HepG2 (cell line): ENCODE data around the gene TAS2R10. TPM values are rescaled to one million over a fixed set of nuclear protein-coding genes. Genes with fewer than 3 reads are reported as not detected.

Experiments used
- ATAC-seq: fragments of 200-7000 bp; cut with Tn5 transposase; 3 replicates; pipeline ENCODE4 v1.9.1; 2020; ENCODE audit warnings: mild to moderate bottlenecking, moderate library complexity
- BruUV-seq: library from RNA; stranded (reverse); fragments of 400-500 nt; replicated peaks from 2 replicates; lab custom pipeline; 2021; lab: Mats Ljungman, UMichigan
- CTCF ChIA-PET: fragments of 300-600 bp; formaldehyde crosslinking; extraction: SDS; loops from one replicate; lab custom pipeline; 2021; ENCODE audit warnings: low total read pairs, inconsistent platforms, low intra/inter-chr PET ratio; lab: Yijun Ruan, JAX
- POLR2A ChIA-PET: fragments of 350-600 bp; sonication (Branson Sonifier 250); formaldehyde crosslinking; loops from one replicate; lab custom pipeline; 2020; ENCODE audit warnings: antibody characterized with exemption, inconsistent platforms; lab: Yijun Ruan, JAX
- DNase-seq: peaks from one replicate; pipeline ENCODE4 v3.0.0-alpha.2; 2015; ENCODE audit warnings: low spot score
- FAIRE-seq: peaks from 3 replicates; lab custom pipeline; 2011; peaks lifted over from hg19 to GRCh38; lab: Jason Lieb, UNC
- H2AFZ ChIP-seq: one replicate; pipeline ENCODE4 v1.6.1; 2011; ENCODE audit warnings: low read length, inconsistent platforms
- H3K27ac ChIP-seq: fragments of 300-600 bp; 3 replicates; pipeline ENCODE4 v1.8.0; 2011; ENCODE audit warnings: mixed run types, mild to moderate bottlenecking, mixed read lengths, low read length, inconsistent platforms; ENCODE audit not compliant: insufficient read depth; ENCODE audit errors: extremely low read length
- H3K27me3 ChIP-seq, 2 experiments: fragments of 200-600 bp in 1 of 2; 2 replicates in 1 of 2; 3 replicates in 1 of 2; pipeline versions ENCODE4 v1.6.0 to v1.8.0; 2011; ENCODE audit warnings: low read length in 2 of 2, mild to moderate bottlenecking in 2 of 2, moderate library complexity in 2 of 2, inconsistent platforms in 1 of 2; ENCODE audit not compliant: insufficient read depth in 2 of 2, control insufficient read depth in 1 of 2
- H3K36me3 ChIP-seq, 2 experiments: fragments of 200-600 bp in 1 of 2; replicated peaks in 1 of 2; 2 replicates in 1 of 2; 3 replicates in 1 of 2; pipeline versions ENCODE4 v1.5.1 to v1.8.0; 2011; ENCODE audit warnings: low read length in 2 of 2, inconsistent platforms in 1 of 2; ENCODE audit not compliant: insufficient read depth in 2 of 2, control insufficient read depth in 1 of 2
- H3K4me1 ChIP-seq: 2 replicates; pipeline ENCODE4 v1.5.1; 2012; ENCODE audit warnings: low read length, inconsistent platforms; ENCODE audit not compliant: insufficient read depth
- H3K4me2 ChIP-seq: 2 replicates; pipeline ENCODE4 v1.6.0; 2011; ENCODE audit warnings: low read depth, low read length, inconsistent platforms
- H3K4me3 ChIP-seq, 3 experiments: fragments of 200-600 bp in 1 of 3; sonication (generic), shearing (Covaris generic) in 1 of 3; replicated peaks in 1 of 3; 2 replicates each; pipeline ENCODE4 v1.5.1; 2011 to 2016; ENCODE audit warnings: low read length in 3 of 3, inconsistent platforms in 2 of 3, low read depth in 2 of 3, mild to moderate bottlenecking in 2 of 3, control low read depth in 1 of 3, mixed read lengths in 1 of 3; ENCODE audit not compliant: insufficient read depth in 1 of 3
- H3K79me2 ChIP-seq: one replicate; pipeline ENCODE4 v1.6.1; 2011; ENCODE audit warnings: low read length, inconsistent platforms; ENCODE audit not compliant: insufficient read depth
- H3K9ac ChIP-seq: 2 replicates; pipeline ENCODE4 v1.6.0; 2011; ENCODE audit warnings: mild to moderate bottlenecking, low read depth, low read length, inconsistent platforms; ENCODE audit not compliant: insufficient read depth
- H3K9me3 ChIP-seq: 2 replicates; pipeline ENCODE4 v1.5.1; 2012; ENCODE audit warnings: mild to moderate bottlenecking, low read length
- H4K20me1 ChIP-seq: 2 replicates; pipeline ENCODE4 v1.6.0; 2011; ENCODE audit warnings: inconsistent platforms, mild to moderate bottlenecking, low read length, moderate library complexity; ENCODE audit not compliant: insufficient read depth
- AKAP8 ChIP-seq: sonication (generic); formaldehyde crosslinking; IDR thresholded peaks from 2 replicates; pipeline ENCODE4 v1.5.1; 2020; ENCODE audit warnings: mild to moderate bottlenecking, missing genetic modification reagents
- ATF1 ChIP-seq: IDR thresholded peaks from 2 replicates; pipeline ENCODE4 v1.6.1; 2016; ENCODE audit warnings: mild to moderate bottlenecking, control low read depth
- BATF2 ChIP-seq: sonication (generic); formaldehyde crosslinking; IDR thresholded peaks from 2 replicates; pipeline ENCODE4 v1.8.0; 2022; ENCODE audit warnings: mild to moderate bottlenecking, missing genetic modification reagents, moderate library complexity
- ETV5 ChIP-seq: IDR thresholded peaks from 2 replicates; pipeline ENCODE4 v1.6.1; 2018; ENCODE audit warnings: missing biosample characterization, missing genetic modification reagents, inconsistent platforms, borderline replicate concordance
- FOXA3 ChIP-seq: IDR thresholded peaks from 2 replicates; pipeline ENCODE4 v1.6.1; 2016; ENCODE audit warnings: missing genetic modification reagents, missing compliant biosample characterization
- GRHL1 ChIP-seq: sonication (generic); formaldehyde crosslinking; conservative IDR thresholded peaks from 2 replicates; pipeline ENCODE4 v1.8.0; 2022; ENCODE audit warnings: missing genetic modification reagents
- HOXA7 ChIP-seq: sonication (generic); formaldehyde crosslinking; IDR thresholded peaks from 2 replicates; pipeline ENCODE4 v1.8.1; 2022; ENCODE audit warnings: mild to moderate bottlenecking, missing genetic modification reagents, moderate library complexity
- IKZF1 ChIP-seq: fragments of 450-650 bp; IDR thresholded peaks from 2 replicates; pipeline ENCODE4 v1.7.1; 2016
- MTF1 ChIP-seq: sonication (generic); formaldehyde crosslinking; IDR thresholded peaks from 2 replicates; pipeline ENCODE4 v1.5.0; 2020; ENCODE audit warnings: missing genetic modification reagents
- NFIC ChIP-seq: IDR thresholded peaks from 2 replicates; pipeline ENCODE4 v1.6.1; 2012; ENCODE audit warnings: mild to moderate bottlenecking, low read length, inconsistent platforms
- SRSF4 ChIP-seq: fragments of 200-400 bp; formaldehyde crosslinking; IDR thresholded peaks from one replicate; pipeline ENCODE4 v1.6.1; 2018; ENCODE audit warnings: mild to moderate bottlenecking, low read depth, low read length, moderate library complexity; ENCODE audit not compliant: poor library complexity, severe bottlenecking
- ZBTB44 ChIP-seq: sonication (generic); formaldehyde crosslinking; IDR thresholded peaks from 2 replicates; pipeline ENCODE4 v1.4.0; 2020; ENCODE audit warnings: missing genetic modification reagents
- ZNF224 ChIP-seq: sonication (generic); formaldehyde crosslinking; IDR thresholded peaks from 2 replicates; pipeline ENCODE4 v1.5.0; 2020; ENCODE audit warnings: mild to moderate bottlenecking, missing genetic modification reagents
- ZNF30 ChIP-seq: sonication (generic); formaldehyde crosslinking; IDR thresholded peaks from 2 replicates; pipeline ENCODE4 v1.5.0; 2020; ENCODE audit warnings: mild to moderate bottlenecking, missing genetic modification reagents
- ZNF556 ChIP-seq: sonication (generic); formaldehyde crosslinking; IDR thresholded peaks from 2 replicates; pipeline ENCODE4 v1.4.0; 2020; ENCODE audit warnings: mild to moderate bottlenecking, missing genetic modification reagents, borderline replicate concordance
- ZNF562 ChIP-seq: sonication (generic); formaldehyde crosslinking; IDR thresholded peaks from 2 replicates; pipeline ENCODE4 v1.8.0; 2022; ENCODE audit warnings: missing genetic modification reagents, borderline replicate concordance
- ZNF644 ChIP-seq: IDR thresholded peaks from 2 replicates; pipeline ENCODE4 v1.6.1; 2016; ENCODE audit warnings: low read depth
- ZNF761 ChIP-seq: sonication (generic); formaldehyde crosslinking; conservative IDR thresholded peaks from 2 replicates; pipeline ENCODE4 v1.4.0; 2020; ENCODE audit warnings: mild to moderate bottlenecking, missing genetic modification reagents
- WGBS: methylation state at CpG from one replicate; pipeline ENCODE4 v1.1.6; 2017; ENCODE audit warnings: low lambda C conversion rate; 5-methylcytosine and 5-hydroxymethylcytosine counted together
- in situ Hi-C: cut with HindIII; loops from 2 replicates; pipeline ENCODE4 v1.10.0; 2017; ENCODE audit warnings: low pct_unique_long_range_greater_than_20kb; ENCODE audit not compliant: extremely low pct_ligation_motif_present
- intact Hi-C: fragments of 100-400 bp; cut with micrococcal nuclease; formaldehyde crosslinking; loops from one replicate; pipeline ENCODE4 v1.10.0; 2022; ENCODE audit not compliant: unreplicated experiment
- polyA plus RNA-seq, 8 experiments: library from polyadenylated mRNA; depleted of rRNA in 3 of 8; stranded (reverse) in 7 of 8; unstranded in 1 of 8; fragments of >200 nt; fragmentation: Illumina TruSeq in 4 of 8; extraction: Trizol in 4 of 8; gene quantifications; 2 replicates each; pipeline versions ENCODE4 v1.2.1 to v1.2.3, GENCODE V29; 2011 to 2016; ENCODE audit warnings: low read depth in 4 of 8, missing spikeins in 1 of 8, mixed read lengths in 1 of 8; ENCODE audit not compliant: insufficient read depth in 1 of 8
- total RNA-seq, 5 experiments: library from RNA; depleted of rRNA; stranded (reverse); fragments of >200 nt; fragmentation: Illumina TruSeq; extraction: Trizol; gene quantifications; 2 replicates each; pipeline ENCODE4 v1.2.3, GENCODE V29; 2016; ENCODE audit warnings: low read depth in 1 of 5

TAS2R10 gene
- total and polyA plus RNA-seq, 2 of the 13 experiments (the other 11 are each of a cell fraction or from before 2014, with no cell fraction given) = 0.98 to 1.00 TPM

DNA sequence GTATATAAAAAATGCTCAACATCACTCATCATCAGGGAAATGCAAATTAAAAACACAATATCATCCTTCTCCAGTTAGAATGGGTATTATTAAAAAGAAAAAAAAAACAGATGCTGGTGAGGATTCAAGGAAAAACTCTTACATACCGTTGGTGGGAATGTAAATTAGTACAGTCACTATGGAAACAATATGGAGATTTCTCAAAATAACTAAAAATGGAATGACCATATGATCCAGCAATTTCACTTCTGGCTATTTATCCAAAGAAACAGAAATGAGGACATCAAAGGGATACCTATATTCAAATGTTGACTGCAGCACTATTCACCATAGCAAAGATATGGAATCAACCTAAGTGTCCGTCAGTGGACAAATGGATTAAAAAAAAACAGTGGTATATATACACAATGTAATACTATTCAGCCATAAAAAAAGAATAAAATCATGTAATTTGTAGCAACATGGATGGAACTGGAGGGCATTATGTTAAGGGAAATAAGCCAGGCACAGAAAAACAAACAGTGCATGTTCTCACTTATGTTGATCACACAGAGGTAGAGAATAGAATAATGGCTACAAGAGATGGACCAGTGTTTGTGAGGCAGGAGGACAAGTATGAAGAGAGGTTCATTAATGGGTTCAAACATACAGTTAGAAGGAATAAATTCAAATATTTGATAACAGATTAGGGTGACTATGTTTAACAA, 37.5 kb upstream of the TAS2R10 start:
- WGBS = 97% methylated on average over 2 of the region's 2 CpGs
- no peak for FAIRE-seq
- no TSS peak for BruUV-seq

More for the DNA sequence above, 37.5 kb upstream of the TAS2R10 start:
- ChIA-PET POLR2A (no interaction called here), CTCF (no interaction called here)
- H2AFZ ChIP-seq = no peak overlapping the region
- H3K79me2 ChIP-seq = no peaks in the 10 kb centered on the region
- H3K27ac ChIP-seq = no peak overlapping the region
- H3K4me1 ChIP-seq = peaks cover 12% of the 10 kb centered on the region; the same call in 1 of the 2 replicates
- no peak overlapping the region for H3K4me2 ChIP-seq
- no peaks in the 10 kb centered on the region for H3K9me3 ChIP-seq
- intact Hi-C loops = no loop called here
- TF ChIP-seq ZNF644 = no peak
- TF ChIP-seq NFIC = no peak
- TF ChIP-seq ZNF30 (CRISPR knock-in tag) = no peak
- TF ChIP-seq IKZF1 = no peak
- TF ChIP-seq ATF1 (CRISPR knock-in tag) = no peak
- no peak for TF ChIP-seq FOXA3 (CRISPR knock-in tag)
- TF ChIP-seq ZNF224 (CRISPR knock-in tag) = no peak
- TF ChIP-seq ZNF562 = no peak
- no peak for TF ChIP-seq ZNF761
- TF ChIP-seq ZNF556 (CRISPR knock-in tag) = no peak
- no peak for TF ChIP-seq AKAP8
- no peak for TF ChIP-seq SRSF4
- no peak for TF ChIP-seq GRHL1 (CRISPR knock-in tag)
- no peak for TF ChIP-seq HOXA7
- TF ChIP-seq MTF1 (CRISPR knock-in tag) = no peak
- TF ChIP-seq ZBTB44 = no peak
- TF ChIP-seq BATF2 (CRISPR knock-in tag) = no peak
- no peak for TF ChIP-seq ETV5
- DNase-seq (no peak), ATAC-seq (no peak)
- no peaks in the 10 kb centered on the region for H3K27me3 ChIP-seq
- H3K4me3 ChIP-seq = no peak overlapping the region
- in situ Hi-C loops = no loop called here
- H4K20me1 ChIP-seq = no peaks in the 10 kb centered on the region
- peaks cover 1 to 8% of the 10 kb centered on the region in 2 experiments; a peak in 2 of 5 replicates for H3K36me3 ChIP-seq
- H3K9ac ChIP-seq = no peak overlapping the region
